GM19193 (cell line): Measurements from ENCODE around the gene KCNK1.

ENCODE experiments used
- POLR2A ChIP-seq: IDR thresholded peaks from 4 replicates; pipeline ENCODE4 v1.6.1; 2011; ENCODE audit not compliant: insufficient read depth, insufficient read length; ENCODE audit errors: extremely low read depth

KCNK1 gene

DNA sequence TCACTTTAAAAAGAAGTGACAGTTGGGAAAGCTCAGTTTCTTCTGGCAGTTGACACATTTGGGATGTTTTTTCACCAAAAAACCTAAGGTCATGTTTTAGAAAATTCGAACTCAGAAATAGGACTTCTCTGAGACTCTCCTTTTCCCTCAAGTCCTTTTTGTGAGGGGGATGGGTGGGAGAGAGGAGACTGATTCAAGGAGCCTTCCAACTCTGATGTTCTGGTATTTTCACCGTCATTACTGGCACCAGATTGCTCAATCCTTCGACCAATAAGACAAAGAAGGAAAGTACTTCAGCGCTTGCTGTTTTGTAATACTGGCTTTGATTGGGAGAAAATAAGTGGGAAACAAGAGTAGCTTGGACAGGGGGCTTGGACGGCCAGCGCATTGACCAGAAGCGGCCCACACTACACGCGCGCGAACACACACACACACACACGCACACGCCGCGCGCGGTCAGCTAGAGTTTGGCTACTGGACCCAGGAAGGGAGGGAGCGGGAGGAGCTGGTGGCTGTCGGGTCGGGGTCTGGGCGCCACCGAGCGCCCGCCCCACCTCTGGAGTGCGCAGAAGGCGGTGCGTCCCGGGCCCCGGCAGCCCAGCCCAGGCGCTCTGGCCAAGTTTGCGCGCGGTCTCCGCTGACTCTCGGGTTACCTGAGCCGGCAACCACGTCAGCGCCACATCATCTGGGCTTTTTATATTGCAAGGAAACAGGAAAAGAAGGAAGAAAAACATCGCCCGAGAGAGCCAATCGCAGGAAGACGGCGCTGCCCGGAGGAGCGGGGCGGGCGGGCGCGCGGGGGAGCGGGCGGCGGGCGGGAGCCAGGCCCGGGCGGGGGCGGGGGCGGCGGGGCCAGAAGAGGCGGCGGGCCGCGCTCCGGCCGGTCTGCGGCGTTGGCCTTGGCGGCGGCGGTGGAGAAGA, at the start of gene KCNK1:
KCNK1 (plus strand) TSS at position 855 of the 921 bp plus-strand sequence; CDS start at position 921, 66 bp downstream.
- TF ChIP-seq POLR2A = peak; percentile 12

DNA sequence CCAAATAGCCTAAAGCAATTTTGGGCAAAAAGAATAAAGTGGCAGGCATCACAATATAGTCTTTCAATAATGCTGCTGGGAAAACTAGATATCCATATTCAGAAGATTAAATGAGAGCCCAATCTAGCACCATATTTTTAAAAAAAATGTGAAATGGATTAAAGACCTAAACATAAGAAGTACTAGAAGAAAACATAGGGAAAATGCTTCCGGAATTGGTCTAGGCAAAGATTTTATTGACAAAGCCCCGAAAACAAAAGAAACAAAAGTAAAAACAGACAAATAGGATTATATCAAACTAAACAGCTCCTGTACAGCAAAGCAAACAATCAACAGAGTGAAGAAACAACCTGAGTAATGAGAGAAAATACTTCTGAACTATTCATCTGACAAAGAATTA, 48.6 kb upstream of the KCNK1 start:
- TF ChIP-seq POLR2A = no peak

GRCh38 chr1:233566886-233567285, 47.0 kb upstream of the KCNK1 start:
- no peak for TF ChIP-seq POLR2A

DNA sequence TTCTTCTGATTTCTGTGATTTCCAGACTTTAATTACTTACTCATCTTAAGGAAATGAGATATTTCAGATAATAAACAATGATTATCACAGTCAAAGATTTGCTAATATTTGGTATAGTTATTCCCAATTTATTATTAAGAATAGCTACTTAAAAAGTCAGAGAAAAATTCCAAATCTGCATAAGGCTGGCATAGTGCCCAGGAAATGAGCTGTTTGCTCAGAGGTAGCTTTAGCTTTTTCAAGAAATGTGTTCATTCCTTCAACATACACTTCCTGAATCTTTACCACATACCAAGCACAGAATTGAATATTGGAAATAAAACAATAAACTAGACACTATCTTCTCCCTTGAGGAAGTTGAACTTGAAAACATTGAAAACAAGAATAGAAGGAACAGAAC, 44.3 kb upstream of the KCNK1 start:
- TF ChIP-seq POLR2A = no peak

- no peak for TF ChIP-seq POLR2A
Measured at GRCh38 chr1:233570216-233570615, 43.7 kb upstream of the KCNK1 start.

- no peak for TF ChIP-seq POLR2A
Measured at GRCh38 chr1:233570706-233571105, 43.2 kb upstream of the KCNK1 start.

DNA sequence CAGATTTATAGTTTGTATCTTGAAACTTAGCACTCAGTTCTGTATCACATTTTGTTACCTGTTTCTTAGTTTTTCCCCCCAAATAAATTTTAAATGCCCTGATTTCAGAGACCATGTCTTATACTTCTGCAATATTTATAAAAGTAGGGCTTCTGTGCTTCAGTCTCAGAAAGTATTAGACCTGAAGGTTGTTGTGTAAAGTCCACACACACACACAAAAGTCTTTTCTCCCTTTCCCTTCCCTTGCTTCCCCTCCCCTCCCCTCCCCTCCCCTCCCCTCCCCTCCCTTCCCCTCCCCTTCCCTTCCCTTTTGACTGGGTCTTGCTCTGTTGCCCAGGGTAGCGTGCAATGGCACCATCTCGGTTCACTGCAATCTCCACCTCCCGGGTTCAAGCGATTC, 41.0 kb upstream of the KCNK1 start:
- no peak for TF ChIP-seq POLR2A

DNA sequence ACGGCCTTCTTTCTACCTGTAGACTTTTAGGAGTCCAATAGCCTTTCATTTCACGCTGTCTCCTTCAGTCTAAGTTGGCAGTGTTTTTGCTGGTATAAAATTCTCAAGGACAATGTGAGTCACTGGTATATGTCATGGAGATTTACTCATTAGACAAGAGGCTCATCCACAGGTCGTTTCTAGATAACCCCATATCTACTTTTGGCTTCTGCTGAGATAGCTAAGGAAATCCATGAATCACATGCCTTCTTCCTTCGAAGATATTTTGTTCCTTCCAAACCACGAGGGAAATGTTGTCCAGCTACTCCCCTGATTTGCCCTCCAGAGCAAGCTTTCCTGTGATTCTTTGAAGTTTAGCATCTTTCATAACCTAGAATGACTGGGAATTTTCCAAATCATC, 38.5 kb upstream of the KCNK1 start:
- no peak for TF ChIP-seq POLR2A

DNA sequence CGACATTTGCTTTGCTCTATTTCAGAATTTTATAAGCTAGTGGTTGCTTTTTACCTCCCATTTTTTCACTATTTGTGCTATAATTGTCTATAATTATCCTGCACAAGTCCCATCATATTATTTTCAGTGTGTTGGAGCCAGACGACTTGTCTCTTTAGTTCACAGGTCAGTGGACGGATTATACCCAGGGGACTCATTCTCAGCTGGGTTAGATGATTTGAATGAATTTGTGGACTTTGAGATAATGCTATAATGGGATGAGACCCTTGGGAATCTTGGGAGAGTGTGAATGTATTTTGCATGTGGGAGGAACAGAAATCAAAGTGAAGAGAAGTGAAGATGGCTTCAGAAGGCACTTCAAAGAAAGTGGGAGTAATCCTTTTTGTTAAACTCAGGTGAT, 31.5 kb upstream of the KCNK1 start:
- no peak for TF ChIP-seq POLR2A

GRCh38 chr1:233584376-233584775, 29.5 kb upstream of the KCNK1 start:
- no peak for TF ChIP-seq POLR2A

DNA sequence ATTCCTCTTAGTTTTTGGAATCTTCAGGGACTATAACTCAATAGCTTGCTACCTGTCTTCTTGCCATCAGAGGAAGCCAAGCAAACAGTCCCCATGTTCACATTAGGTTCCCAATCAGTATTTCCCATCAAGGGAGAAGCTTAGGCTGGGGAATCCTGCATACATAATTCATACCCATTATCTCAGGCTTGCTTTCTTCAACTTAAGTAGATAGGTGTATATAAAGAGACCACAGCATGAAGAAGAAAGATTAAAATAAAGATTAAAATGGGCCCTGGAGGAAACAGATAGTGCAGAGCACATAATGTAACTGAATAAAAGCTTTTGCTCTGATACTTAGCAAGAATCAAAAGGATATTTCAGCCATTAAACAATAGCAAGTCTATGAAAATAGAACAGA, 29.0 kb upstream of the KCNK1 start:
- no peak for TF ChIP-seq POLR2A

DNA sequence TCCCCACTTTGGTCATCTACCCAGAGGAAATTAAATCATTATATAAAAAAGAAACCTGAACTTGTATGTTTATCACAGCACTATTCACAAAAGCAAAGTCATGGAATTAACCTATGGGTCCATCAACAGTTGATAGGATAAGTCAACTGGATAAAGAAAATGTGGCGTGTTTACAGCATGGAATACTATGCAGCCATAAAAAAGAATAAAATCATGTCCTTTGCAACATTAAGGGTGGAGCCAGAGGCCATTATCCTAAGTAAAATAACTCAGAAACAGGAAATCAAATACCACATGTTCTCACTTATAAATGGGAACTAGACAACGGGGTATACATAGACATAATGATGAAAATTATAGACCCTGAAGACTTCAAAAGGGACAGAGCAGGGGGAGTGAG, 27.6 kb upstream of the KCNK1 start:
- TF ChIP-seq POLR2A = no peak

DNA sequence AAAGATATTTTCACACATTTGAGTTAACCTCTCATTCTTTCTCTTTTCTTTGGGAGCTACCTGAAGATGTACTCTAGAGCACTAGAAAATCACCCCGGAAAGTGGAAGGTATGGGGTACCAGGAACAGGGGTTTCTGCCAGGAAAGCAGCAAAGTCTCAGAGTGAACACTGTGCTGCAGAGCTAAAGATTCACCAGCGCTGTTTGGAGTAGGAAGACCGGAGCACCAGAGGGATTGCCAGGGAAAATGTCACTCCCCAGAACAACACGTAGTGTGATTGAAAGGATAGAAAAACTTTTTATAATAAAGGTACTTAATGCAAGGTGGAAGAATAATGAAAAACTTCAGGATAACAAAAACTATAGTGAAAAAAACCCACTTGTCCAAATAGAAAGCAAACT, 26.7 kb upstream of the KCNK1 start:
- no peak for TF ChIP-seq POLR2A

DNA sequence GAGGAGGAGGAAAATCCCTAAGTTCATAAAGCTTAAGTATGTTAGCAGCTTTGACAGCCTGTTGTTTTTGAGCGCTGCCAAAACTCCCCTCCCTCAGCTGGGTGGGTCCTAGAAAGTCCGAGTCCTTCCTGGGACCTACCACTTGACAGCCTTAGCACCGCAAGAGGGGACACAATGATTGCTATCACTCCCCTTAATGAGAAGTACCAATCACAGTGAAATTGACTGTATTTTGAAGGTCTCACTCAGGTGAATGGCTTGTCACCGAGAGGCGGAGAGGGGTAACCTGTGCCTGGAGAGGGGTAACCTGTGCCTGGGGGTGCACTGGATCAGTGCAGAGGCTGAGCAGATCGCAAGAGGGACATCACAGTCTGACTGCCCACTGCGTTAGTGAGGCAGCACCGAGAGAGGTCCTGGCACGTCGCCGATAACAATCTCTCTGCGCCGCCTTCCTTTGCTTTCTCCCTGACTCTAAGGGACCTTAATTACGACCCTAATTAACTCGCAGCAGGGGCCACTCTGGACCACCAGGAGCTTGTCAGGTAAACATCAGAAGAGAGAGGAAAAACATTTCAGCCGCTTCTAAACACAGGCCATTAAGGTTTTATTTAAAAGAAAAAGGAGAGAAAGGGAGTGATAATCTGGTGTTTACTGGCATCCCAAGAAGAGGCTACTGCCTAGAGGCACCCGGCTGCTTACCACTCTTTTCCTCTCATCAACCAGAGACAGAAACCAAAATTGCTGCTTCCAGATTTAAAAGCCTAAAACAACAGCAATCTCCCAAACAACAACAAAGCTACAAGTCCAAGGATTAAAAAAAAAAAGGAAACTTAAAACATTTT, 25.7 kb upstream of the KCNK1 start:
- TF ChIP-seq POLR2A = no peak

DNA sequence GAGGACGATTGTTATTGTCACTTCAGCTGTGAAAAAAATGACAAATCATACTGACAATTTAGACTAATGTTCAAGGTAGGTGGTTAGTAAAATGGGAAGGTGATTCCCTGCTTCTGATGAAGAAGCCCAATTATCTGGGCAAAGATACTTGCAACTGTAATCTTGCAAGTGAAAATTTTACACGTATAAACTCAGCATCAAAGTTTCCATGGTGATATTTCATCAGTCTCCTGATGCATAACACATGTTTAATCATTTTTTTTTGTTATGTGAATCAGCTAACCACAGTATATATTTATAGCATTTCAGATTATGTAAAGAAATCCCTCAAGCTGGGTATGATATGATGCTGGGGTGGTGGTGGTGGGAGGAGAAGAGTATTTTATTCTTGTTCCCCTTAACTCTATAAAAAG, 16.4 kb upstream of the KCNK1 start:
- no peak for TF ChIP-seq POLR2A
